Measurements from ENCODE around the gene SCN9A. TPM values are rescaled to one million over a fixed set of nuclear protein-coding genes. Genes with fewer than 3 reads are reported as not detected.
"Not testable (repeated sequence)": the region's sequence is repeated elsewhere in the genome, so short reads cannot be mapped to it uniquely, and the experiment has no call there.

The SCN9A gene
- total RNA-seq, 1 experiment from 2014 or later, result 3.4 TPM

GRCh38 chr2:166321076-166321475 lies 54.7 kb downstream of the SCN9A start:
- H3K36me3 ChIP-seq (ENCODE audit: low read depth), result no peaks in the 10 kb centered on the region
- H3K79me2 ChIP-seq (ENCODE audit: low read depth), result no peaks in the 10 kb centered on the region
- no peak overlapping the region for H3K4me2 ChIP-seq
- no peaks in the 10 kb centered on the region for H3K27me3 ChIP-seq (ENCODE audit: insufficient read depth, low read depth)
- no peak overlapping the region for H3K4me3 ChIP-seq
- H3K9me3 ChIP-seq (ENCODE audit: insufficient read depth, low read depth), result no peaks in the 10 kb centered on the region
- H3K9me2 ChIP-seq (ENCODE audit: insufficient read depth), result no peaks in the 10 kb centered on the region
- POLR2A ChIA-PET (ENCODE audit: unreplicated experiment), result no interaction called here
- CTCF ChIA-PET, result no interaction called here
- no peak for DNase-seq
- H4K20me1 ChIP-seq (ENCODE audit: insufficient read depth), result no peaks in the 10 kb centered on the region
- H3K4me1 ChIP-seq (replicated peaks; ENCODE audit: insufficient read depth), result no peaks in the 10 kb centered on the region
- intact Hi-C loops (cut with micrococcal nuclease; ENCODE audit: unreplicated experiment), result no loop called here
- H3F3A ChIP-seq (ENCODE audit: insufficient read depth, low read depth), result no peaks in the 10 kb centered on the region
- no peak overlapping the region for H3K27ac ChIP-seq
- TF ChIP-seq EZH2 (IDR thresholded peaks at IDR 0.05; ENCODE audit: low read depth) (no peak), CTCF (conservative IDR thresholded peaks at IDR 0.05) (no peak)
- BruUV-seq (replicated peaks), result no TSS peak
- no peak overlapping the region for H2AFZ ChIP-seq

GRCh38 chr2:166314022-166314759 lies 61.6 kb downstream of the SCN9A start:
- peak in 1 of 2 experiments; percentile 33 for DNase-seq
- POLR2A ChIA-PET (ENCODE audit: unreplicated experiment), result no interaction called here
- Histone ChIP-seq H2AFZ (no peak overlapping the region), H3K79me2 (ENCODE audit: low read depth) (no peaks in the 10 kb centered on the region), H3K27me3 (ENCODE audit: insufficient read depth, low read depth) (no peaks in the 10 kb centered on the region), H3K4me1 (replicated peaks; ENCODE audit: insufficient read depth) (no peaks in the 10 kb centered on the region), H4K20me1 (ENCODE audit: insufficient read depth) (no peaks in the 10 kb centered on the region), H3K4me3 (no peak overlapping the region), H3K36me3 (ENCODE audit: low read depth) (no peaks in the 10 kb centered on the region), H3K9me3 (ENCODE audit: insufficient read depth, low read depth) (no peaks in the 10 kb centered on the region), H3K4me2 (no peak overlapping the region), H3F3A (ENCODE audit: insufficient read depth, low read depth) (no peaks in the 10 kb centered on the region), H3K27ac (no peak overlapping the region), H3K9me2 (ENCODE audit: insufficient read depth) (no peaks in the 10 kb centered on the region)
- CTCF ChIA-PET, result no interaction called here
- intact Hi-C loops (cut with micrococcal nuclease; ENCODE audit: unreplicated experiment), result no loop called here
- no TSS peak for BruUV-seq (replicated peaks)
- TF ChIP-seq EZH2 (IDR thresholded peaks at IDR 0.05; ENCODE audit: low read depth) (no peak), CTCF (conservative IDR thresholded peaks at IDR 0.05) (no peak)

- H3K9me2 ChIP-seq (ENCODE audit: insufficient read depth); H3K27me3 ChIP-seq (ENCODE audit: insufficient read depth, low read depth); H3K9me3 ChIP-seq (ENCODE audit: insufficient read depth, low read depth); DNase-seq; H3K36me3 ChIP-seq (ENCODE audit: low read depth); H3K4me2 ChIP-seq; POLR2A ChIA-PET (ENCODE audit: unreplicated experiment); H3K79me2 ChIP-seq (ENCODE audit: low read depth); H3K4me1 ChIP-seq (replicated peaks; ENCODE audit: insufficient read depth); H2AFZ ChIP-seq; CTCF ChIA-PET; H3K27ac ChIP-seq; H3K4me3 ChIP-seq; H4K20me1 ChIP-seq (ENCODE audit: insufficient read depth); BruUV-seq (replicated peaks); H3F3A ChIP-seq (ENCODE audit: insufficient read depth, low read depth): not testable (repeated sequence)
- intact Hi-C loops (cut with micrococcal nuclease; ENCODE audit: unreplicated experiment), result loop anchor here (2.0 kb wide), 1 partner anchor 14 kb away; no protein-coding TSS in a partner anchor
Observed at GRCh38 chr2:166312863-166313262, 62.9 kb downstream of the SCN9A start.

GRCh38 chr2:166307326-166307725 lies 68.4 kb downstream of the SCN9A start:
- intact Hi-C loops (cut with micrococcal nuclease; ENCODE audit: unreplicated experiment), result no loop called here
- ChIA-PET CTCF (no interaction called here), POLR2A (ENCODE audit: unreplicated experiment) (no interaction called here)
- Histone ChIP-seq H2AFZ (no peak overlapping the region), H3K79me2 (ENCODE audit: low read depth) (no peaks in the 10 kb centered on the region), H3K36me3 (ENCODE audit: low read depth) (no peaks in the 10 kb centered on the region), H3F3A (ENCODE audit: insufficient read depth, low read depth) (no peaks in the 10 kb centered on the region), H3K27ac (no peak overlapping the region), H4K20me1 (ENCODE audit: insufficient read depth) (no peaks in the 10 kb centered on the region), H3K9me3 (ENCODE audit: insufficient read depth, low read depth) (no peaks in the 10 kb centered on the region), H3K4me3 (no peak overlapping the region), H3K9me2 (ENCODE audit: insufficient read depth) (no peaks in the 10 kb centered on the region), H3K4me1 (replicated peaks; ENCODE audit: insufficient read depth) (no peaks in the 10 kb centered on the region), H3K27me3 (ENCODE audit: insufficient read depth, low read depth) (no peaks in the 10 kb centered on the region), H3K4me2 (no peak overlapping the region)
- TF ChIP-seq EZH2 (IDR thresholded peaks at IDR 0.05; ENCODE audit: low read depth), result no peak
- no peak for TF ChIP-seq CTCF (conservative IDR thresholded peaks at IDR 0.05)
- no TSS peak for BruUV-seq (replicated peaks)
- DNase-seq, result no peak

All from PC-9 (cell line).